Peyer's patch (tissue), 4 donors: ENCODE measurements around the gene WFS1.

ENCODE experiments used
- CTCF ChIP-seq, 6 experiments: fragments of 450-650 bp in 4 of 6; fragments of 200-600 bp in 2 of 6; sonication (generic) in 1 of 6; IDR thresholded peaks; one replicate each; pipeline ENCODE4 v1.5.1; 2017 to 2019; ENCODE audit warnings: antibody characterized with exemption in 6 of 6, mild to moderate bottlenecking in 3 of 6, moderate library complexity in 1 of 6
- POLR2A ChIP-seq, 2 donors: fragments of 450-650 bp; IDR thresholded peaks; one replicate each; pipeline ENCODE4 v1.5.1; 2017; ENCODE audit warnings: antibody characterized with exemption in 2 of 2, mild to moderate bottlenecking in 2 of 2, moderate library complexity in 2 of 2

GRCh38 chr4:6342530-6343293 is 73.1 kb downstream of the WFS1 start:
- TF ChIP-seq POLR2A (IDR thresholded peaks at IDR 0.05) (no peak), CTCF (IDR thresholded peaks at IDR 0.05) (no peak)
